T-helper 22 cell (primary cell): Measurements from ENCODE around the gene TJP1.
"Not testable (repeated sequence)": the region's sequence is repeated elsewhere in the genome, so short reads cannot be mapped to it uniquely, and the experiment has no call there.

ENCODE experiments used
- DNase-seq: peaks from one replicate; pipeline ENCODE4 v3.0.0-alpha.2; 2020; ENCODE audit warnings: low read depth

The TJP1 gene

DNA sequence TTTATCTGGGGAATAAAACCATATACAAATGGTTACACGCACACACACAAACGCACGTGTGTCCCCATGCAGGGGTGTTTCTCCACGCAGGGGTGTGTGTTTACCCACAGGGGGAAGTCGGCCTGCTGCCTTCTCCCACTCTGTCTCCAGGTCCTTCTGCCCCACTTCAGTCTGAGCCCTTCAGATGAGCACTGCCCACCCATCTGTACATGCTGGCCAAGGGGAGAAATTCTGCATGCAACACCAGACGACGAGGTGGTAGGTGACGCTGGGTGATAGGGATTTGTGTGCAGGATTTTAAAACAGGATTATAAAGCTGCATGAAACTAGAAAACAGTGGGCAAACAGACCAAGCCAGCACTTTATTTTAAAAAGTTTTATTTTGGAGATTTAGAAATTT is 122.5 kb downstream of the TJP1 start:
- DNase-seq: no peak

GRCh38 chr15:29698030-29698701 is 124.1 kb downstream of the TJP1 start:
- DNase-seq: no peak

GRCh38 chr15:29696950-29697738 is 125.1 kb downstream of the TJP1 start:
- DNase-seq: no peak

DNA sequence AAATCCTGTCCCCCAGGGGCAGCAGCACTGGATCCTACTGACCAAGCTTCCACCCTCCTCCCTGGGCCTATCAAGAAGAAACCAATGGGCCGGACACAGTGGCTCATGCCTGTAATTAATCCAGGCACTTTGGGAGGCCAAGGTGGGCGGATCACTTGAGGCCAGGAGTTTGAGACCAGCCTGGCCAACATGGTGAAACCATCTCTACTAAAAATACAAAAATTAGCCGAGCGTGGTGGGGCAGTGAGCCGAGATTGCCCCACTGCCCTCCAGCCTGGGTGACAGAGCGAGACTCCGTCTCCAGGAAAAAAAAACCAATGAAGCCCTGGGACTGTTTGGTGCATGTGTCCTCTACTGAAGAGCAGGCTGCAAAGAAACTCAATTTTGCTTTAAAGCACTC is 125.8 kb downstream of the TJP1 start:
- not testable (repeated sequence) for DNase-seq

GRCh38 chr15:29695489-29696167 is 126.6 kb downstream of the TJP1 start:
- DNase-seq: no peak

GRCh38 chr15:29693225-29693624 is 129.0 kb downstream of the TJP1 start:
- DNase-seq: no peak

DNA sequence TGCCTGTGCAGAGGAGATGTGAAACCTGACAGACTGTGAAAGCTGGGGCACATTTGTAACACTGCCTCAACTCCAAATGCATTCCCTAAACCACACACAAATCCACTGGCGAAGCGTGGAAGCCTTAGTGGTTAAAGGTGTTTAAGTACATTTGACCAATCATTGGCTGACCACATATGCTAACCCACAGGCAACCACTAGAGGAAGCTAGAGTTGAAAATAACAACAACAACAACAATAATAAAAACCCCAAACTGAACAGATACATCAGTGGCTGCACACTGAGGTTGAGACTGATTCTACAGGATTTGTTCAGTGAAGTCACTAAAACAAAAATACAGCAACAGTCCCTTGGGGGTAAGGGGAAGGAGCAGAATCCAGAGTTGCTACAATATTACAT is 129.7 kb downstream of the TJP1 start:
- DNase-seq: no peak

DNA sequence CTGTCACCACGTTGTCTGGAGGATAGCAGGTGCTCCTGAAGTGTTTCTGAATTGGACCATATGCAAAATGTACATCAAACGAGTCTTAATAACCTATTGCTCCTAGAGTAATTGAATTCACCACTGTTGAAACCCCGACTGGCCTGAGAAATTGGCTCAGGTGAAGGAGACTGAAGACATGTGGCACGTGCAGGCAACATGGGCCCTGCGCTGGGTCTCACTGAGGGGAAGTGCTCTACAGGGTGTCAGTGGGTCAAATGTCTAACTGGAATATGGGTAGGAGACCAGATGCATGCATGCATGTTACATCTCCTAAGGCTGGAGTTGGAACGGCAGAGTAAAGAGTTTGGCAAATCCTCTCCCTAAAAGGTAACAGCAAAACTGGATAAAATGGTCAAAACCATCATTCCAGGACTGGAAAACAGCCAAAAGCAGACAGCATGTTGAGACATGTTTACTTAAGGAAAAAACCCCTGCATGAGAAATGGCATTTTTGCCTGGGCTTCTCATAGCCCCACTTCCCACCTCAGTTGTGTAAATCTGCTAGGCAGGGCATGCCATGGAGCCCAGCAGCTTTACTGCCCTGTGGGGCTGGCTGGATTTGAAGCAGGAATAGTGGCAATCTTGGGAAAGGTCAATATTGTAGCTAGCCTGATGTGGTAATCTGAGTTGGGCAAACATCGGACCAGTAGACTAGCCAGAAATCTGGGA is 131.3 kb downstream of the TJP1 start:
- no peak for DNase-seq

GRCh38 chr15:29689287-29689986 is 132.8 kb downstream of the TJP1 start:
- no peak for DNase-seq

DNA sequence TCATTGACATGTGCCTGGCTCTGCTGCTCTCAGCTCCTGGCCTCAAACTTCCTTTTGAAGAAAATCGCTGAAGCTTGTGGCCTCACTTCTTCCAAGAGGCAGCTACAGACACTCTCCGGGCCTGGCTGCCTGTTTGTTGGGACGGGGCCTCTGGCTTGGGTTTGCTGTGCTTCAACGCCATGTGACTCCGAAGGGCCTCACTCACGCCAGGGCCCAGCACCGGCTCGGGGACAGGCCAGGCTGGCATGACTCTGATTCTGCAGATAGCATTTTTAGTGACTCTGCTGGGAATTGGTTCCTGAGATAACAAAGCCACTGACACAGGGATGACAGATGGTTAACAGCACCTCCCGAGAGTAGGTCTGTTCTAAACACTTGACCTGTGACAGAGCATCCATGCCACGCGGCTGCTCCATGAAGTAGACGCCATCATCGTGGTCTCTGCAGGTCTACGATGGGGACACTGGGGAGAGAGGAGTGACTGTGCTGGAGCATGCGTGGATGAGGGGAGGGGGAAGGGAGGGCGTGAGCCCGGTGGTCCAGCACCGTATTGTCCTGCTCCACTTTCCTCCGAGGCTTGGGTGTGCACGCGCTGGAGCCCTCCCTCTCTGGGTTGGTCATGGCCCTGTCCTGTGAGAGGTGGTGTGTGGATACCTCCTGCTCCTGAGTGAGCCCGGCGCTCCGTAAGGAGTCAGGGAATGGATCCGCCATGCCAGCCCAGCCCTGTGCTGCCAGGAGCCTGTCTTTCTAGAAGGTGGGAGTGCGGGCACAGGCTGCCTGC is 133.6 kb downstream of the TJP1 start:
- no peak for DNase-seq

- no peak for DNase-seq
Measured at GRCh38 chr15:29687939-29688505, 134.2 kb downstream of the TJP1 start.

DNA sequence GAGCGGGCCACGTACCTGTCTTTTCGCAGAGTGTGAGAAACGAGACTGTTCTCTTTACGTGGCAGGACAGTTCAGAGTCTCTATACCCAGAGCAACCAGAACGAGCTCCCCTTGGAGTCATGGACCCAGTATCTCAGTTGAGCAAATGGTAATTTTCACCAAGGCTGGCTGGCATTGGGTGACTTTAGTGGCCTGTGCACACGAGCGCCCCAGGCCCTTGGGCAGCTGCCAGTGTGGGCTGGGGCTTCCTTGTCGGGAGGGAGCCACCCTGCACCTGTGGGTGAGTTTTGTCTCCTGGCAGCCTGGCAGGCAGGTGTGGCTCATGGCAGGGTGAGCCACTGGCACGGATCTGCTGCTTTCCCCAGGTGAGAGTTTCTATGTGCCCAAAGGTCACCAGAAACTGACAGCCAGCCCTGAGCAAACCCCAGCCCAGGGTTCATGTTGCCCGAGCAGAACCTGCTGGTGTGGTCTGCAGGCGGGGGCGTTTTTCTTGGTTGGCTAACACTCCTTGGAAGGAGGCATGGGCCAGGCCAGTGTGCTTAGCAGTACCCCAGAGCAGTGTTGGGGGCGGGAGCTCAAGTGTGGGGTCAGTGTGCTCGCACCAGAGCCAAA is 135.0 kb downstream of the TJP1 start:
- no peak for DNase-seq

DNA sequence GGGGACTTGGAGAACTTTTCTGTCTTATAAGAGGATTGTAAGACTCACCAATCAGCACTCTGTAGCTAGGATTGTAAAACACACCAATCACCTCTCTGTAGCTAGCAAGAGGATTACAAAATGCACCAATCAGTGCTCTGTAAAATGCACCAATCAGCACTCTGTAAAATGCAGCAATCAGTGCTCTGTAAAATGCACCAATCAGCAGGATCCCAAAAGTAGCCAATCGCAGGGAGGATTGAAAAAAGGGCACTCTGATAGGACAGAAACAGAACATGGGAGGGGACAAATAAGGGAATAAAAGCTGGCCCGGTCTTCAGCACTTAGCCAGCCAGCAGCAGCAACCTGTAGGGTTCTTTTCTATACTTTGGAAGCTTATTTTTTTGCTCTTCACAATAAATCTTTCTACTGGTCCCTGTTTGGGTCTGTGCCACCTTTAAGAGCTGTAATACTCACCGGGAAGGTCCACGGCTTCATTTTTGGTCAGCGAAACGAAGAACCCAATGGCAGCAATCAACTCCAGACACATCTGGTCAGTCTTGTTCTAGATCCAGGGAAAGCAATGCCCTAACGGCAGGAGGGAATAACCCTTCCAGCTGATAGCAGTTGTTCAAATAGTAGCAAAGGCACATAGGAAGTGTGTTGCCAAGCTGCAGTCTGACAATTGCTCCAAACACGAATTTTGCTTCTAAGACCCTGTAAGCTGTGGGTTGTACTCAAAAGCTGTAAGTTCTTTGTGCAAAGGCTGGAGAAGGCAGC is 135.6 kb downstream of the TJP1 start:
- no peak for DNase-seq

- no peak for DNase-seq
Measured at GRCh38 chr15:29686079-29686425, 136.2 kb downstream of the TJP1 start.

GRCh38 chr15:29685156-29686078 is 136.9 kb downstream of the TJP1 start:
- DNase-seq: no peak

DNA sequence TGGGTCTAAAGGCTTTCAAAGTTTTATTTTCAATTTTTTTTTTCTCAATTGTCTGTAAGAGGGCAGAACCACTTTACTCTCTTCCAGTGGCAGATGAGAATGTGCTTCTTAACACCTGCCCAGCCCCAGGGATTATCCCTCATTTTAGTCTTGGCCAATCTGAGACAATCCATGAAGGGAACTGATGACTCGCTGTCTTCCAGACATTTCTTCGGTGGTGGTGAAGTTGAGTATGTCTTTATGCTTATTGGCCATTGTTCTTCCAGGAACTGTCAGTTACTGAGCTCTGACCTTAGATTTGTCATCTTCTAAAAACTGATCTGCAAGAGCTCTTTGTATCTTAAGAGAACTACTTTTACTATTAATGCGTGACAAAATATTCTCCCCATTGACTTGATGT is 139.5 kb downstream of the TJP1 start:
- DNase-seq: no peak

DNA sequence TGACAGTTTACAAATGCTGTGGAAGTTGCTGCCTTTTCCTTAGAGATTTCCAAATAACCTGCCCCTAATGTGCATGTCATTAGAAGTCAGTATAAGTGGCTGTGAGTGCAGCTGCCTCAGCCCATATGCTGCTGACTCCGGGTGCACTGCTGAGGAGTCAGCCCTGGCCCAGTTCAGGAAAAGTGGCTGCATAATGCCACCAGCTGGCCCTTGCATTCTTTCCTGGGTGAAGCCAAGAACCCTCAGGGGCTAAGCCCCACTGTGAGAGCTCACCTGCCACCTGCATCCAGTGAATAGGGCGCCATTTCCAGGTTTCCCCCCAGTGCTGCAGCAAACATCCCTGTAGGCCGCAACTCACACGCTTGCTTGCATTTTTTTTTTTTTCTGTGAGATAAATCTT is 139.9 kb downstream of the TJP1 start:
- no peak for DNase-seq

DNA sequence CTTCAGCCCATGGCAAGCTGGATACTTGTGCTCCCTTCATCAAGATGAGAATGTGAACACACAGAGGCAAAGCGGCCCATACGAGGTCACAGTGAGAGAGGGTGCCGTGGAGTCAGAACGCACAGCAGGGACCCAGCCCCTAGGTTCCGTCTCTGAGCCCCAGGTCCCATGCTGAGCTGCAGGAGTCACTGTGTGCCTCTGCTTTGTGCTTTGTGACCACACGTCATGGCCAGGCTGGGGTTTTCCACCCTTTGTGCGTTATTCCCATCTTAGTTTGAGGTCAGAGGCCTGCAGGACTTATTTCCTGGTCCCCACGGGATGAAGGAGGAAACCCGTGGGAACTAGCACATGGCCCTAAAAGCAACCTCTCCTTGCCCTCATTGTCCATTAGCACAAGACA is 140.3 kb downstream of the TJP1 start:
- DNase-seq: no peak
